ENCODE data around the gene DAGLA.
A peak's percentile ranks its signal among the peaks of the same experiment; 100 is the strongest.

Gene DAGLA

GRCh38 chr11:61763930-61764605, 83.9 kb downstream of the DAGLA start:
- no peak for DNase-seq (ENCODE audit: low read depth in 2 of 2)

DNA sequence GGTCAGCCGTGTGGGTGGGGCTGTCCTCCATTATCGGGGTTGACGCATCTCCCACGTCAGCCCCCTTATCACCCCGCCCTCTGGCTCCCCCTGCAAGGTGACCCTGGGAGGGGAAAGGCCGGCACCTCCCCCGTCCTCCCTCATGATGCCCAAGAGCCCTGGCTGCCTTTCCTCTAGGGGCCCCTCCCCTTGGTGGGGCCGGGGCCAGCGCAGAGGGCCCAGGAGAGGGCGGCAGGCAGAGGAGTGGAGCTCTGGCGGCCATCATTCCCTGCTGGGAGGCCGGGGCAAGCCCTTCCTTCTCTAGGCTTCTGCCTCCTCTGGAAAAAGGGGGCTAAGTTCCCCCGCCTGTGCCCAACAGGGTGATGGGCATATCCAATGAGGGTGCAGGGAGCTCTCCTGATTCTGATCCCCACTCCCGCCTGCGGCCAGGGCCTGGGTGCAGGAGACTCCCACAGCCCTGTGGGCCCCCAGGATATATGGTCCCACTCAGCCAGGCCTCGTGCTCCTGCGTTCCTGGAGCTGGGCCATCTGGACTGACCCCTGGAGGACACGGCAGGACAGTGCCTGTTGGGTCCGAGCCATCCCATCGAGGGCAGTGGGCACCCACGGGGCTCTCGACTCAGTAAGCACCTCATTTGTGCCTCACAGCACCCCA, 84.5 kb downstream of the DAGLA start:
- no peak for DNase-seq (ENCODE audit: low read depth in 2 of 2)

- no peak for DNase-seq (ENCODE audit: low read depth in 2 of 2)
These were observed 85.5 kb downstream of the DAGLA start for GRCh38 chr11:61765550-61766253.

DNA sequence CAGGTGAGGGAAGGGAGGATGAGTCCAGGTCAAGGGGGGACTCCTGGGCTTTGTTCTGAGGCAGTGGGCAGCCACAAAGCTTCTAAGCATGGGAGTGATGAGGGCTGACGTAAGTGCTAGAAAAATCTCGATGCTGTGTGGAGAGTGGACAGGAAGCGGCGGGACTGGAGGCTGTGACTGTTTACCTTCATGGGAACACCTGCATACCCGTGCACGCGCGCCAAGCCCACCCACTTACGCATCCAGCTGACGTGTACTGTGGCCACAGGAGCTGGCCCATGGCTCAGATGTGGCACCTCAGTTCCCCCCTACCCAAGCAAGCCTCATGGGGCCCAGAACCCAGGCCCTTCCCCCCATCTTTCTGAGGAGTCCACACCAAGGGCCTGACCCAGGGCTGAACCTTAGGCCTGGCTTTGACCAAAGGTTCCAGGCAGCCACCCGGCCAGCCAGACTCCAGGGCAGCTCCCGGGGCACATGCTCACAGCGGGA, 86.2 kb downstream of the DAGLA start:
- DNase-seq (ENCODE audit: low read depth in 2 of 2) = no peak

DNA sequence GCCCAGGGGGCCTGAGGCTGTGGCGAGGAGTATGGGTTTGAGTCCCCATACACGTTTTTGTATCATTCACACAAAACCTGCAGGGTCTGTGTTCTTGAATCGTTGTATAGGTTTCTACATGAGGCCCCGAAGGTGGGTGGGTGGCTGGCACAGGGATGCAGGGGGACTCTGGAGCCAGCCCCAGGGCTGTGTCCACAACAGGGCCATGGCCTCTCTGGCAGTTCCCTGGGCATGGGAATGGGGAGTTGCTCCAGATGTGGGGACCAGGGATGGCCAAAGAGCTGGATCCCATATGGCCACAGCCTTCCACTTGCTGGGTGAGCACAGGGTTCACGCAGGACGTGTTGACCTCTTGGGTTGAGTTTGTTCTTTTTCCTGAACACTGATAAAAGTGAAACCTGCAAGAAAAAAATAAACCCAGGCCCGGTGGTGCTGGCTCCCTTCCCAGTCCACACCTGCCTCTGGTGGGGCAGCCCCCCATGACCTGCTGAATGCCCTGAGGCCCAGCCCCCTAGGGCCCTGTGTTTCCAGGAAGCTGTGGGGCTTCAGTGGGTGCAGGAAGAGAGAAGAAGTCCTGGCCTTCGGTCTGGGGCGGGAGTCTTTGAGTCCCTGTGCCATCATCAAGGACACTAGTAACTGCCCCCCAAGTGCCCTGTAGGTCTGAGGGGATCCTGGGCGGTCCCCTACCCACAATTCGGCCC, 88.3 kb downstream of the DAGLA start:
- DNase-seq (ENCODE audit: low read depth in 2 of 2) = no peak

DNA sequence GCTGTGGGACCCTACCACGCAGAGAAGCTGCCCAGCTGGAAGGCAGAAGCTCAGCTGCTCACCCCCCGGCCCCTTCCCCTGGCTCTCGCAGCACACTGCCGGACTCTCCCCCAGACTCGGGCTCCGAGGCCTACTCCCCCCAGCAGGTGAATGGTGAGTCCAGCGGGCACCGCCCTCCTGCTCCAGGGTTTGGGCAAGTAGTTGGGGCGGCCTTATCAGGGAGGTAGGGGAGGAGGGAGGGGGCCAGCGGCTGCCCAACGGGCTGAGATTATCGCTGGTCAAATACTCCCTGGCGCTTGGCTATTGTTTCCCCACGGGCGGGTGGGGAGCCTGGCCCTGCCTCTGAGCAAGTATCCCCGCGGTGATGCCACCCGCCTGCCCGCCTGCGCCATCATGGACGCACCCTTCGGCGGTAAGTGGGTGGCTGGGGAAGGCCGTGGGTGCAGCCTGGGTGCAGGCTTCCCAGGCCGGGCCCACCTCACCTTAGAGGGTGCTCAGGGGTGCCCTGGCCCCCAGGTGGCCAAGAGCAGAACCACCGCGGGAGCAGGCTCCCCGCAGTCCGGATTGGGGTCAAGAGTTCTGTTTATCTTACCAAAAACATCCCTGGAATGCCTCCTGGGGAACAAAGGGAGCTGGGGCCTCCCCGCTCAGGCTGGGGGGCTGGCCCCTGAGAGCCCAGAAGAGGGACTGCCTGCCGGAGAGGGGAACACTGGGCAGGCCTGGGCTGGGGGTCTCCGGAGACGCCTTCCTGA, 89.2 kb downstream of the DAGLA start:
- DNase-seq (ENCODE audit: low read depth in 2 of 2) = no peak

- no peak for DNase-seq (ENCODE audit: low read depth in 2 of 2)
These were observed 89.9 kb downstream of the DAGLA start for GRCh38 chr11:61769946-61770683.

DNA sequence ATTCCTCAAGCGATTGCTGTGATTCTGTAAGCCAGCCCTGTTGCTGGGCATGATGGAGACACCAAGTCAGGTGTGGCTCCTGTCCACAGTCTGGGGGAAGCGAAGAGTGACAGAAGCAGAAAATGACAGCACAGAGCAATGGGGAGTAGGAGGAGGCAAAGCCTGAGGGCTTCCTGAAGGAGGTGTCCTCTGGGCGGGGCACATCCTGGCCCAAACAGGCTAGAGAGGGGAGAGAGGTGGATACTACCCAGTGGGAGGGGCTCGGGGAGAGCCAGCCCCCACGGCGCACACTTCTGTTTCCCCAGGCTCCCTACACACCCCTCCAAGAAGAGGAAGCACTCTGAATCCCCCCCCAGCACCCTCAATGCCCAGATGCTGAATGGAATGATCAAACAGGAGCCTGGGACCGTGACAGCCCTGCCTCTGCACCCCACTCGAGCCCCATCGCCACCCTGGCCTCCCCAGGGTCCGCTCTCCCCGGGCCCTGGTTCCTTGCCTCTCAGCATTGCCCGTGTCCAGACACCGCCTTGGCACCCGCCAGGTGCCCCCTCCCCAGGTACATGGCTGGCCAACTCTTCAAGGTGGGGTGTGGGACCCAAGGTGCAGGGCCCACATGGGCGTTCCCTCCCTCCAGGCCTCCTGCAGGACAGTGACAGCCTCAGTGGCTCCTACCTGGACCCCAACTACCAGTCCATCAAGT, 91.2 kb downstream of the DAGLA start:
- DNase-seq (ENCODE audit: low read depth in 2 of 2) = no peak

DNA sequence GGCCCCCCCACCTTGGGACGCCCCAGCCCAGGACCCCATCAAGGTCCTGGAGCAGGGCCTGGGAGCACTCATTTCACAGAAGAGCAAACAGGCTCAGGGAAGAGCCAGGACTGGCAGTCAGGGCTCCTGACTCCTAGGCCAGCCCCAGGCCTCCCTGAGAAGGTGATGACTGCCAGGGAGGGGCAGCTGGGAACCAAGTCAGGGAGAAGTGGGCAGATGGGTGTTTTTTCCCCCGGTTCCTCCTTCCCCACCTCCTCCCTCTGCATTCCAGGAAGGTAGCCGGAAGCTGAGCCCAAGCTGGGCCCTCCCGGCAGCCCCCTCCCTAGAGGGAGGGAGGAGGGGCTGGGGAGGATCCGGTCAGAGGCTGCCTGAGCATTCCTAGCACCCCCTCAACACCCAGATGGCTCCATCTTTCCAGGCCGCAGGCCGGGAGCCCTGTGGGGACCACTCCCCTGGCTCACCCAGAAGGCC, 91.8 kb downstream of the DAGLA start:
- DNase-seq (ENCODE audit: low read depth in 2 of 2) = no peak

- no peak for DNase-seq (ENCODE audit: low read depth in 2 of 2)
These were observed 93.2 kb downstream of the DAGLA start for GRCh38 chr11:61773356-61773755.

- no peak for DNase-seq (ENCODE audit: low read depth in 2 of 2)
These were observed 93.6 kb downstream of the DAGLA start for GRCh38 chr11:61773809-61774208.

GRCh38 chr11:61774411-61774810, 94.2 kb downstream of the DAGLA start:
- DNase-seq (ENCODE audit: low read depth in 2 of 2) = no peak

- no peak for DNase-seq (ENCODE audit: low read depth in 2 of 2)
These were observed 94.9 kb downstream of the DAGLA start for GRCh38 chr11:61775106-61775505.

- no peak for DNase-seq (ENCODE audit: low read depth in 2 of 2)
These were observed 95.7 kb downstream of the DAGLA start for GRCh38 chr11:61775606-61776554.

DNA sequence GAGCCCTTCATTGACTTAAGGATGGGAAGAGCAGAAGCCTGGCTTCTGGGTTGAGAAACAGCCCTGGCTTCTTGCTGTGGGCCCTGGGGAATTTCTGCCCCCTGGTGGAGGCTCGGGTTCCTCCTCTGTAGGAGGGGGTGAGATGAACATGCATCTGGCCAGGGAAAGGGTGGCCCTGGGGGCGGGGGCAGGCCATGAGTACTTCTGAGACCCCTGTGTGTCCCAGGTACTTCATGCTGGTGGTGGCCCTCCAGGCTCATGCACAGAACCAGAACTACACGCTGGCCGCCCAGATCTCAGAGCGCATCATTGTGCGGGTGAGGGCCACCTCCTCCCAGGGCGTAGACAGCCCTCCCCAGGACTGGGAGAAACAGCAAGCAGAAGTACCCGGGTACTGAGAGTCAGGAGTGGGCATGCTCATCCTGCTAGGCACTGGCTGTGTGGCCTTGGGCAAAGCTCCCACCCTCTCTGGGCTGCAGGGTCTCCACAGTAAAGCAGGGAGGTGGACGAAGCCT, 96.4 kb downstream of the DAGLA start:
- peak; percentile 19 to 58 for DNase-seq (ENCODE audit: low read depth in 2 of 2)

- peak in 1 of 2 experiments; percentile 51 for DNase-seq (ENCODE audit: low read depth in 2 of 2)
These were observed 97.3 kb downstream of the DAGLA start for GRCh38 chr11:61777234-61778090.

DNA sequence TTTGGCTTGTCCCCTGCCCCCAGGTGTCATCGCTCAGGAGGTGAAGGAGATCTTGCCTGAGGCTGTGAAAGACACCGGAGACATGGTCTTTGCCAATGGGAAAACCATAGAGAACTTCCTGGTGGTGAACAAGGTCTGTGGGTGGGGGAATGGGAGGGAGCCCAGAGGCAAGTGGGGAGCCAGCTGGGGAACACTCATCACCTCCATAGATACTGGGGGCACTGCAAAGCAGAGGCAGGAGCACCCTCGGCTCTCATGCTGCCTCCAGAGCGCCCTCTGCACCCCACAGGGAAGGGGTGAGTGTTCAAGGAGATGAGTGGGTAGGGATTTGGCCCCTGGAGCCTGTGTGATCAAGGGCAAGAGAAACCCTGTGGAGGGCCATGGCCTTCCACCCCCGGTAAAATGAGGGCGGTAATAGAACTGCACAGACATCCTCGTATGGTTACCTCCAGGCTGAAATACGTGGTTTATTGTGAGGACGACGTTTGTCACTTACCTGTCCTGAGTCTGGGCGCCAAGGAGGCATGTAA, 98.2 kb downstream of the DAGLA start:
- DNase-seq (ENCODE audit: low read depth in 2 of 2) = no peak
